Measurements from ENCODE around the gene NELL2.
A peak's percentile ranks its signal among the peaks of the same experiment; 100 is the strongest.
"Not testable (repeated sequence)": the region's sequence is repeated elsewhere in the genome, so short reads cannot be mapped to it uniquely, and the experiment has no call there.

NELL2 gene

GRCh38 chr12:44875954-44876543, at the start of gene NELL2:
TSS of gene NELL2 (minus strand) at chr12:44876315. CDS start at chr12:44875869, 446 bp downstream.
- H3K4me3 ChIP-seq (replicated peaks; ENCODE audit: low read depth, low read length) = peak within 1 kb of the TSS; percentile 42
- peak; percentile 10 for DNase-seq (ENCODE audit: low read depth)
- no peak for TF ChIP-seq CTCF (IDR thresholded peaks at IDR 0.05; ENCODE audit: low read length, missing control alignments)

- no peak for TF ChIP-seq CTCF (IDR thresholded peaks at IDR 0.05; ENCODE audit: low read length, missing control alignments)
- DNase-seq (ENCODE audit: low read depth) = no peak
- H3K4me3 ChIP-seq (replicated peaks; ENCODE audit: low read depth, low read length) = no peak overlapping the region
Observed at GRCh38 chr12:44921736-44922135, 45.6 kb upstream of the NELL2 start.

- no peak for TF ChIP-seq CTCF (IDR thresholded peaks at IDR 0.05; ENCODE audit: low read length, missing control alignments)
- DNase-seq (ENCODE audit: low read depth) = no peak
- H3K4me3 ChIP-seq (replicated peaks; ENCODE audit: low read depth, low read length) = no peak overlapping the region
Observed at GRCh38 chr12:44917141-44917540, 41.0 kb upstream of the NELL2 start.

- no peak for TF ChIP-seq CTCF (IDR thresholded peaks at IDR 0.05; ENCODE audit: low read length, missing control alignments)
- H3K4me3 ChIP-seq (replicated peaks; ENCODE audit: low read depth, low read length) = no peak overlapping the region
- DNase-seq (ENCODE audit: low read depth) = no peak
Observed at GRCh38 chr12:44915958-44916357, 39.8 kb upstream of the NELL2 start.

- no peak overlapping the region for H3K4me3 ChIP-seq (replicated peaks; ENCODE audit: low read depth, low read length)
- TF ChIP-seq CTCF (IDR thresholded peaks at IDR 0.05; ENCODE audit: low read length, missing control alignments) = no peak
- no peak for DNase-seq (ENCODE audit: low read depth)
Observed at GRCh38 chr12:44904321-44904720, 28.2 kb upstream of the NELL2 start.

GRCh38 chr12:44898108-44898507, 22.0 kb upstream of the NELL2 start:
- not testable (repeated sequence) for DNase-seq (ENCODE audit: low read depth); H3K4me3 ChIP-seq (replicated peaks; ENCODE audit: low read depth, low read length)

- no peak for TF ChIP-seq CTCF (IDR thresholded peaks at IDR 0.05; ENCODE audit: low read length, missing control alignments)
- DNase-seq (ENCODE audit: low read depth) = no peak
- H3K4me3 ChIP-seq (replicated peaks; ENCODE audit: low read depth, low read length) = no peak overlapping the region
Observed at GRCh38 chr12:44889926-44890325, 13.8 kb upstream of the NELL2 start.
